GM12874 (cell line): Measurements from ENCODE around the gene UBC.

Experiments used
- TF ChIP-seq, protein P1 (sequence below): IDR thresholded peaks from 2 replicates; pipeline ENCODE4 v1.5.1; 2011; ENCODE audit warnings: low read depth, mild to moderate bottlenecking, control low read depth, low read length, moderate library complexity; ENCODE audit not compliant: insufficient read depth

UBC gene

DNA sequence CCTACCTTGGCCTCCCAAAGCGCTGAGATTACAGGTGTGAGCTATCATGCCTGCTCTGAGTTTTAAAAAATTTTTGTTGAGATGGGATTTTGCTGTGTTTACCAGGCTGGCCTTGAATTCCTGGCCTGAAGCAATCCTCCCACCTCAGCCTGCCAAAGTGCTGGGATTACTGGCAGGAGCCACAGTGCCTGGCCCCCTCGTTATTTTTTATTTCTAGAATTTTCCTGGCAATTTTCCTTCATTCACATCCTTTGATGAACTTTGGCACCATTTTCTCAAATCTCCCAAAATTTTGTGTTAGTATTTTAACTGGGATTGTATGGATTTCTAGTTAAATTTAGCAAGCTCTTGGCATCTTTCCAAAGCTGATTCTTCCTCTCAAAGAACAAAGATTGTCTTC, 26.2 kb downstream of the UBC start:
- TF ChIP-seq, protein P1, sequence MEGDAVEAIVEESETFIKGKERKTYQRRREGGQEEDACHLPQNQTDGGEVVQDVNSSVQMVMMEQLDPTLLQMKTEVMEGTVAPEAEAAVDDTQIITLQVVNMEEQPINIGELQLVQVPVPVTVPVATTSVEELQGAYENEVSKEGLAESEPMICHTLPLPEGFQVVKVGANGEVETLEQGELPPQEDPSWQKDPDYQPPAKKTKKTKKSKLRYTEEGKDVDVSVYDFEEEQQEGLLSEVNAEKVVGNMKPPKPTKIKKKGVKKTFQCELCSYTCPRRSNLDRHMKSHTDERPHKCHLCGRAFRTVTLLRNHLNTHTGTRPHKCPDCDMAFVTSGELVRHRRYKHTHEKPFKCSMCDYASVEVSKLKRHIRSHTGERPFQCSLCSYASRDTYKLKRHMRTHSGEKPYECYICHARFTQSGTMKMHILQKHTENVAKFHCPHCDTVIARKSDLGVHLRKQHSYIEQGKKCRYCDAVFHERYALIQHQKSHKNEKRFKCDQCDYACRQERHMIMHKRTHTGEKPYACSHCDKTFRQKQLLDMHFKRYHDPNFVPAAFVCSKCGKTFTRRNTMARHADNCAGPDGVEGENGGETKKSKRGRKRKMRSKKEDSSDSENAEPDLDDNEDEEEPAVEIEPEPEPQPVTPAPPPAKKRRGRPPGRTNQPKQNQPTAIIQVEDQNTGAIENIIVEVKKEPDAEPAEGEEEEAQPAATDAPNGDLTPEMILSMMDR, result no peak

DNA sequence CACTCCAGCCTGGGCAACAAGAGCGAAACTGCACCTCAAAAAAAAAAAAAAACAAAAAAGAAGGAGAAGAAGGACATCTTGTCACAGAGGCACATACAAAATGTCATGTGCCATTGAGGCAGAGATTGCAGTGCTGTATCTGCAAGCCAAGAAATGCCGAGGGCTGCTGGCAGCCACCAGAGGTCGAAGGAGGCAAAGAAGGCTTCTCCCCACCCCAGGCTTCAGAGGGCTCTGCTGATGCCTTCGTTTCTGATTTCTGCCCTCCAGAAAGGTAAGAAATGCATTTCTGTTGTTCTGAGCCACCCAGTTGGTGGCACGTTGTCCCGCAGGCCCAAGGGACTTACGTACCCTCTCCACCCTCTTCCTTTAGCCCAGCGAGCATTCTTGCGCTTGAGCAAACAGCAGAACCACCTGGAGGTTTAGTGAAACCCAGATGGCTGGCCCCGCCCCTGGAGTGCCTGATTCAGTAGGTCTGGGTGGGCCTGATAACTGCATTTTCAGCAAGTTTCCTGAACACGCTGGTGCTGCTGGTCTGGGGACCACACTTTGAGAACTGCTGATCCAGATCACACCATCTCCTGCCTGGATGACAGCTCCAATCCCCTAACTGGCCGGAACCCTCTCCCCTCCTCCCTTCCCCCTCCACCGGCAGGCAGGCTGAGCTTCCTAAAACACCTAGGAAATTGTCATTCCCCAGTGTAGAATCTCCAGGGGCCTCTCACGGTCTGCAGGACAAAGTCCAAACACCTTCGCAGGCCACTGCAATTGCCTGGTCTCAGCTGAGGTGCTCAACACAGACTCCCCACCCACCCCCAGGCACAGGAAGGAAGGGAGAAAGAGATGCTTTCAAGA, 29.6 kb downstream of the UBC start:
- TF ChIP-seq, protein P1, result 0 out of 2 replicates have a peak, but pooled peaks have one; percentile 5

DNA sequence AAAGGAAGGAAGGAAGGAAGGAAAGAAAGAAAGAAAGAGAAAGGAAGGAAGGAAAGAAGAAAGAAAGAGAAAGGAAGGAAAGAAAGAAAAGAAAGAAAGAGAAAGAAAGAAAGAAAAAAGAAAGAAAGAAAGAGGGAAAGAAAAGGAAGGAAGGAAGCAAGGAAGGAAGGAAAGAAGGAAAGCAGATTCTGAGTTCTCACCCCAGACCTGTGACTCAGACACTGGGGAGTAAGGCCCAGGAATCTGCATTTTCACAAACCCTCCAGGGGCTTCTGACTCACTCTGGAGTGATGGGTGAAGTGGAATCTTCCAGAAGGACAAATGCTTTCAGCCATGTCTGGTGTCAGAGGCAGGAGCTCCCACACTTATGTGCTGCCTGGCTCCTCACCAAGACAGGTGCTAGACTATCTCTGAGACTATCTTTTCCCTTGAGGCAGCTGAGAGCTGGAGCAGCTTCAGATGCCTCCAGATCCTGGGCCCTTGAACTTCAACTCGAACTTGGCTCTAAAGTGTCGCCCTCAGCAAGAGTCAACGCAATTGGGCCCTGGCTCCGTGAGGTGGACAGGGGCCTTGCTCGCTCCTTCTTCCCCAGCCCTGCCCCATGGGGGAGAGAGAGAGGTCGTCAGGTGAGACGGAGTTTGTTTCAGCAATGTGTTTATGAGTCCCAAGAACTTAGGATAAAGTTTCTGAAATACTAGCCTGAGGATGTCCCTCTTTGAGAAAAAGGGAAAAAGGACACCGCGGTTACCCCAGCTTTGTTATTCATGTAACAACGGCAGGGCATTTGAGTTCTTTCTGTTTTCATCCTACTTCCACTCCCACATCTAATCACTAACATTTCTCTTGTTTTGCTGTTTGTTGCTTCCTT, 31.0 kb downstream of the UBC start:
- TF ChIP-seq, protein P1, result no peak

DNA sequence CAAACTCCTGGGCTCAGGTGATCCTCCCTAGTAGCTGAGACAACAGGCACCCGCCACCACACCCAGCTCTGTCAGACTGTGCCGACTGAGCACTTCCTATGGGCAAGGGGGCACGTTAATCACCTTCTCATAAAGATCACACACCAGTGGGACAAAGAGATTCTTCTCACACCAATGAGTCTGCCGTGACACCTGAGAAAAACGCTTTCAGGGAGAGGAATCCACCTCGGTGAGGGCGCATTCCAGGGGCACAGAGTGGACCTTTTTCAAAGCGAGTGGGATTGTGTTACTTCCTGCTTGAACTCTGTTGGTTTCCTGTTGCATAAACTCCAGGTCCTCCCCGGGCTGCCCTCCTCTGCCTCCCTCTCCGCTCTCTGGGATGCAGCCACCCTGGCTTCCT, 33.3 kb downstream of the UBC start:
- TF ChIP-seq, protein P1, result no peak

DNA sequence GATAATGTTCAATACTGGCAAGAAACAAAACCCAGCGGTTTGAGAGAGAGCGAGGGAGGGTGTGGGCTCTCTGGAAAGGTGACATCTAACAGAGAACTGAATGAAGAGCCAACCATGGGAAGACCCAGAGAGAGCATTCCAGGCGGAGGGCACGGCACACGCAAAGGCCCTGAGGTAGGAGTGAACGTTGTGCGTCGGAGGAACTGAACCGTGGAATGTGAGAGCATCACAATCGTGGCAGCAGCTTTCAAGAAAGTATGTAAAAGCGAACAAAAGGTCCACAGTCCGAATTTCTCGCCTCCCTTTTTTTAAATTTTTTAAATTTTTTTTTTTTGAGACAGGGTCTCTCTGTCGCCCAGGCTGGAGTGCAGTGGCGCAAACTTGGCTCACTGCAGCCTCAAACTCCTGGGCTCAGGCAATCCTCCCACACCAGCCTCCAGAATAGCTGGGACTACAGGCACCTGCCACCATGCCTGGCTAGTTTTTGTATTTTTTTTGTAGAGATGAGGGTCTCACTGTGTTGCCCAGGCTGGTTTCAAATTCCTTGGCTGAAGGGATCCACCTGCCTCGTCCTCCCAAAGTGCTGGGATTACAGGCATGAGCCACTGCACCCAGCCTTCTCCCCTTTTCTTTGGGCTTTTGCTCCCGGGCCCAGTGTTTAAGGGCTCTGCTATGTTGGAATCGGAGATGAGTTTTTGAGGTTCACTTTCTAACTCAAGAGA, 35.5 kb downstream of the UBC start:
- TF ChIP-seq, protein P1, result no peak

DNA sequence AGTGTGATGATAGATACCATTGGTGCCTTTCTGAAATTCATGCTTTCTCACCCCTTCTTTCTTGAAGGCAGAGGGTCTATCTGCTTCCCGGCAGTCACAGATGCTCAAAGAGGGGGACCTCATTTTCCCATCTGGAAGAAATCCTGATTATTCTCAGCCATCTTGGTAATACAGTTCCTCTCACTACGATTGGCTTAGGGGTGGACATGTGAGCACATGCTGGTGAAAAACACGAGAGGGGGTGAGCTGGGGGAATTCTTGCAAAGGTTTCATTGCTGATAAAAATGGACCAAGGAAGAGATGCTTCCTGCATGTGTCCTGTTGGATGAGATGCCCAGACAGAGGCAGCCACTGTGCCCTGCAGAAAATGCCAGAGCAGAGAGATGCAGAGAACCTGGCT, 37.0 kb downstream of the UBC start:
- TF ChIP-seq, protein P1, result no peak

DNA sequence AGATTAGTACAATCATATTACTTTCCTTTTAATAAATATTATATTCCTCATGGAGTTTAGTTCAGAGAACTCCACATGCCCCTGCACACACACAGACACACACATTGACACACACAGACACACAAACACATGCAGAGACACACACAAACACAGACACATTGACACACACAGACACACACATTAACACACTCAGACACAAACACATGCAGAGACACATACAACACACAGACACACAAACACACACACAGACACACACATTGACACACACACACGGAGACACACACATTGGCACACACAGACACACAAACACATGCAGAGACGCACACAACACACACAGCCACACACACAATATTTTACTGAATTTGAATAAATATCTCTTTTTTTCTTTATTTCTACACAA, 38.3 kb downstream of the UBC start:
- TF ChIP-seq, protein P1, result no peak
